Erythroblast (primary cell): ENCODE measurements around the gene BOK.

Source experiments
- GATA1 ChIP-seq: IDR thresholded peaks from 2 replicates; pipeline ENCODE4 v1.6.1; 2011; ENCODE audit warnings: low read depth, mild to moderate bottlenecking, control low read depth, low read length, moderate library complexity
- POLR2A ChIP-seq: IDR thresholded peaks from 2 replicates; pipeline ENCODE4 v1.6.1; 2011; ENCODE audit warnings: mild to moderate bottlenecking, low read length

- TF ChIP-seq POLR2A (no peak), GATA1 (no peak)
These were observed 42.0 kb upstream of the BOK start for GRCh38 chr2:241516520-241516965.
